HEK293 (cell line): ENCODE results near the gene HMG20B.

Experiments
- BCL11A ChIP-seq: fragments of 450-650 bp; formaldehyde crosslinking; IDR thresholded peaks from 2 replicates; pipeline ENCODE4 v1.5.1; 2016; ENCODE audit warnings: low read depth, missing biosample characterization, missing genetic modification characterization
- KLF16 ChIP-seq: fragments of 450-650 bp; formaldehyde crosslinking; IDR thresholded peaks from 2 replicates; pipeline ENCODE4 v1.5.1; 2017; ENCODE audit warnings: missing biosample characterization, missing genetic modification characterization
- SP7 ChIP-seq: fragments of 450-650 bp; formaldehyde crosslinking; IDR thresholded peaks from 2 replicates; pipeline ENCODE4 v1.5.1; 2016; ENCODE audit warnings: missing biosample characterization, missing genetic modification characterization
- ZBTB7A ChIP-seq: fragments of 450-650 bp; formaldehyde crosslinking; IDR thresholded peaks from 2 replicates; pipeline ENCODE4 v1.5.1; 2016; ENCODE audit warnings: low read depth, missing biosample characterization, missing genetic modification characterization
- ZNF19 ChIP-seq: fragments of 450-650 bp; formaldehyde crosslinking; IDR thresholded peaks from 2 replicates; pipeline ENCODE4; 2016; ENCODE audit warnings: missing biosample characterization, missing genetic modification characterization, low read depth
- ZNF274 ChIP-seq, 2 experiments: fragments of 200-500 bp in 1 of 2; fragments of 450-650 bp in 1 of 2; sonication (Bioruptor generic) in 1 of 2; formaldehyde crosslinking in 1 of 2; IDR thresholded peaks; 2 replicates each; pipeline versions ENCODE4 v1.5.1 to v1.6.1; 2014 to 2016; ENCODE audit warnings: borderline replicate concordance in 1 of 2, inconsistent platforms in 1 of 2, low read length in 1 of 2, missing biosample characterization in 1 of 2, missing genetic modification characterization in 1 of 2
- ZNF404 ChIP-seq: fragments of 450-650 bp; formaldehyde crosslinking; IDR thresholded peaks from 2 replicates; pipeline ENCODE4 v1.5.1; 2017; ENCODE audit warnings: missing biosample characterization, missing genetic modification characterization
- ZNF629 ChIP-seq: fragments of 450-650 bp; formaldehyde crosslinking; IDR thresholded peaks from 2 replicates; pipeline ENCODE4 v1.5.1; 2017; ENCODE audit warnings: missing biosample characterization, missing genetic modification characterization
- TF ChIP-seq, protein P1 (sequence below): fragments of 450-650 bp; formaldehyde crosslinking; IDR thresholded peaks from 2 replicates; pipeline ENCODE4 v1.5.1; 2016; ENCODE audit warnings: missing biosample characterization, missing genetic modification characterization

DNA sequence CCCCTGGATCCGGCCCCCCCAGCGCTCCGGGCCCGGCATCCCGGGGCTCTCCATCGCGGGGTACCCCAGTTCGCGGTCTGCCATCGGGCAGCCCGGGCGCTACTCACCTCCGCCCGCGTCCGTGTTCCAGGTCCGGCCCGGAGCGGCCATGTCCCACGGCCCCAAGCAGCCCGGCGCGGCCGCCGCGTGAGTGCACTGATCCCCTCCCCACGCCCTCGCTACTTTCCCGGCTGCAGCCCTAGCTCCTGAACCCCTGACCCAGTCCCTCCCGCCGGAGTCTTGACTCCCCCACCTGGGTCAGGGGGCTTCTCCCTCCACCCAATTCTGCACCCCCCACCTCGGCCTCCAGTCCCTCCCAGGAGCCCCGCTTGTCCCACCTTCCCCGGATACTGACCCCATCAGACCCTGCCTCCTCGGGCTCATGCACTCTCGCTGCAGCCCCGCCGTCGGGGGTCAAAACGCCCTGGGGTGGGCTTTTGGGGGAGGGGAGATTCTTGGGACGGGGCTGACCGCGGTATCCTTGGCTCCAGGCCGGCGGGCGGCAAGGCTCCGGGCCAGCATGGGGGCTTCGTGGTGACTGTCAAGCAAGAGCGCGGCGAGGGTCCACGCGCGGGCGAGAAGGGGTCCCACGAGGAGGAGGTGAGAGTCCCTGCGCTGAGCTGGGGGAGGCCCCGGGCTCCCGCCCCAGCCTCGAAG lies 566 bp downstream of the HMG20B start:
- TF ChIP-seq, protein P1, sequence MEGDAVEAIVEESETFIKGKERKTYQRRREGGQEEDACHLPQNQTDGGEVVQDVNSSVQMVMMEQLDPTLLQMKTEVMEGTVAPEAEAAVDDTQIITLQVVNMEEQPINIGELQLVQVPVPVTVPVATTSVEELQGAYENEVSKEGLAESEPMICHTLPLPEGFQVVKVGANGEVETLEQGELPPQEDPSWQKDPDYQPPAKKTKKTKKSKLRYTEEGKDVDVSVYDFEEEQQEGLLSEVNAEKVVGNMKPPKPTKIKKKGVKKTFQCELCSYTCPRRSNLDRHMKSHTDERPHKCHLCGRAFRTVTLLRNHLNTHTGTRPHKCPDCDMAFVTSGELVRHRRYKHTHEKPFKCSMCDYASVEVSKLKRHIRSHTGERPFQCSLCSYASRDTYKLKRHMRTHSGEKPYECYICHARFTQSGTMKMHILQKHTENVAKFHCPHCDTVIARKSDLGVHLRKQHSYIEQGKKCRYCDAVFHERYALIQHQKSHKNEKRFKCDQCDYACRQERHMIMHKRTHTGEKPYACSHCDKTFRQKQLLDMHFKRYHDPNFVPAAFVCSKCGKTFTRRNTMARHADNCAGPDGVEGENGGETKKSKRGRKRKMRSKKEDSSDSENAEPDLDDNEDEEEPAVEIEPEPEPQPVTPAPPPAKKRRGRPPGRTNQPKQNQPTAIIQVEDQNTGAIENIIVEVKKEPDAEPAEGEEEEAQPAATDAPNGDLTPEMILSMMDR (tag by site-specific recombination), result no peak
- TF ChIP-seq ZNF274 (IDR thresholded peaks at IDR 0.05; ENCODE audit: low read length), result no peak
- TF ChIP-seq ZNF274 (tag by site-specific recombination; IDR thresholded peaks at IDR 0.05; ENCODE audit: borderline replicate concordance), result no peak
- TF ChIP-seq ZBTB7A (tag by site-specific recombination), result peak; percentile 89
- TF ChIP-seq ZNF19 (tag by site-specific recombination), result no peak
- no peak for TF ChIP-seq ZNF404 (tag by site-specific recombination)
- TF ChIP-seq BCL11A (tag by site-specific recombination), result peak; percentile 84
- TF ChIP-seq KLF16 (tag by site-specific recombination), result peak; percentile 8; the same call in 1 of the 2 replicates
- 0 out of 2 replicates have a peak, but pooled peaks have one; percentile 26 for TF ChIP-seq SP7 (tag by site-specific recombination)
- TF ChIP-seq ZNF629, result 0 out of 2 replicates have a peak, but pooled peaks have one; percentile 12
